ENCODE measurements around the gene ZNF808.
"Not testable (repeated sequence)": the region's sequence is repeated elsewhere in the genome, so short reads cannot be mapped to it uniquely, and the experiment has no call there.

The ZNF808 gene

GRCh38 chr19:52592301-52592700 is 64.8 kb downstream of the ZNF808 start:
- in situ Hi-C loops (cut with HindIII; ENCODE audit: low sequenced_read_pairs) = no loop called here

GRCh38 chr19:52593441-52593840 is 66.0 kb downstream of the ZNF808 start:
- in situ Hi-C loops (cut with HindIII; ENCODE audit: low sequenced_read_pairs) = not testable (repeated sequence)

GRCh38 chr19:52599241-52599640 is 71.8 kb downstream of the ZNF808 start:
- in situ Hi-C loops (cut with HindIII; ENCODE audit: low sequenced_read_pairs) = no loop called here

DNA sequence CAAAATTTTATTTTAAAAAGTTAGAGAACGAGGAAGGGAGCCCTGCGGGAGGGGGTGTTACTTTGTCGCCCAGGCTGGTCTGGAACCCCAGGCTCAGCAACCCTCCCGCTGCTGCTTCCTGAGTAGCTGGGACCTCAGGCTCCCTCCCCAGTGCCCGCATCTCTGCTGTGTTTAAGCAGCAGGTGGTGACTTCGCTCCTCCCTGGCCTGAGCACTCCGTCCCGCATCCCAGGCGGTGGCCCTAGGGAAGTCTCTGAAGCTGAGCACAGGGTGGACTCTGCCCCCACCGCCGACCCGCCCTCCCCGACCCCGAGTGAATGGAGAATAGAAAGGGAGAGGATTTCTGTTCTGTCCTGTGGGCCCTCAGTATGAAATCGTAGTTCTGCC is 73.2 kb downstream of the ZNF808 start:
- in situ Hi-C loops (cut with HindIII; ENCODE audit: low sequenced_read_pairs) = no loop called here

DNA sequence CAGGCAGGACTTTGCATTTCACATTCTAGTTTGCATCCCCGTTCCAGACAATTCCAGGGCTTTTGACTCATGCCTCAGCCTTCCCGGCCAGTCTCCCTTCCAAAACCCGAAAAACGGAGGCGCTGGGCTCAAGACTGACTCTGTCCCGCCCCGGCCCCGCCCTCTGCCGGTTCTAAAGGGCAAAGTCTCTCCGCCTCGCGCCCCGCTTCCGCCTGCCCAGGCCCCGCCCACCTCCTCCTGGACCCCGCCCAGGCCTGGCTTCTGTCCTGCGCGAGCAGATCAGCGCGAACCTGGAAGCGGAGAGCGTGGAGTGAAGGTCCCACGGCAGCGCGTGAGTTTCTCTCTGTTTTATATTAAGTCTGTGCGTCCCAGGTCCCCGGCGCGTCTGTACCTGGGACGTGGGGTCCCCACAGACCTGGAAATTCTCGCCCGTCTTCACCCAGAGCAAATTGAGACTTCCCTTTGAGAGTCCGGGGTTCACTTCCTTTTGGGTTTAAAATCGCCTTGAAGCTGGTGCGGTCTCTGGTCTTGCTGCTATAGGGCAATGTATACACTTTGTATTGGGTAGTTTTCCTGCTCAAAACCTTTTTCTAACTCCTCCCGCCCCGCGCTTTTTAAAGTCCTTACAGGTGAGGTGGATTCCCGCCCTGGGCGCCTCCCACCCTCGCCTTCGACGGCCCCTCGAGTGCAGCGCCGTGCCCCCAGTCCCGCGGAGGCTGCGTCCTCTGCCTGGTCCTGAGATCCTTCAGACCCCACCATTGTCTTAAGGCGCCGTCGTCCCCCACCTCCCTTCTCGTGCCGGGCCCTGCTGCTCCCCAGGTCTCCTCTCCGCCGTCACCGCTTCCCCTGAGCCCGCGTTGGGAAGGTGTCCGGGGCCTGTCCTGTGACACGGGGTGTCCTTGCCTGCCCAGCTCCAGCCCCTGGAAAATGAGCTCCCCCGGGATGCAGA is 73.8 kb downstream of the ZNF808 start:
- in situ Hi-C loops (cut with HindIII; ENCODE audit: low sequenced_read_pairs) = no loop called here

DNA sequence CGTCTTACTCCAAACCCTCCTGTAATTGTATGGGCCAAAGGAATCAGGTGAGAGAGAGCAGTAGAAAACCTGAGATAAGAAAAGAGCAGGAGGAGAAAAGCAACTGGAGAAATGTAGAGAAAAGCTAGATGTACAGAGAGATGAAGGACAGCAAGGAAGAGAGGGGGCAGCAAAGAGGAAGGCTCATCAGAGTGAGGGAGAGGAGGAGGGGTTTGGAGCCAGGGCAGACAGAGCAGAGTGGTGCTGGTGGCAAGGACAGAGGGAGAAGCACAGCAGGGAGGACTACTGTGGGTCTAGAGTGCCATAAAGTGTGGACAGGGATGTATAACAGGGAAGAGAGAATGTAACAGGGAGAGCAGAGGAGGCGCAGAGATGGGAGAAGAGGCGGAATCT is 74.5 kb downstream of the ZNF808 start:
- in situ Hi-C loops (cut with HindIII; ENCODE audit: low sequenced_read_pairs) = not testable (repeated sequence)

DNA sequence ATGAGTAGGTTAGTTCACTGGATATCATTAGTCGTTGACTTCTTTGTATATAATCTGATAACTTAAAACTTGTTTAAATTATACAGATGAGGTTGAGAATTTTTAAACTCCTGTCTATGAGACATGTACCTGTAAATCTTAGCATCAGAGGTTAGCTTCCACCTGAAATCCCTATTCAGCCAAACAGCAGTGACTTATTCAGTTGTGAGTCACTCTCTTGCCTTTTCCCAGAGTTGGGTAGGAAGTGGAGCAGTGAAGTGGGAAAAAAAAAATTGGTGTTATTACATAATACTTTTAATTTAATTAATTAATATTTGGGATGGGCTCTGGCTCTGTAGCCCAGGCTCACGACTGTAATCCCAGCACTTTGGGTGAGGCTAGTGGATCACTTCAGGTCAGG is 75.5 kb downstream of the ZNF808 start:
- in situ Hi-C loops (cut with HindIII; ENCODE audit: low sequenced_read_pairs) = no loop called here

GRCh38 chr19:52603558-52604207 is 76.2 kb downstream of the ZNF808 start:
- in situ Hi-C loops (cut with HindIII; ENCODE audit: low sequenced_read_pairs) = no loop called here

Measured in endothelial cell of hepatic sinusoid (primary cell).